GM23338 (cell line): Measurements from ENCODE around the gene CEBPZ. TPM values are rescaled to one million over a fixed set of nuclear protein-coding genes. Genes with fewer than 3 reads are reported as not detected.

Source experiments
- ATAC-seq: fragments of 200-7000 bp; cut with Tn5 transposase; 3 replicates; pipeline ENCODE4 v1.9.1; 2020
- DNase-seq: peaks from one replicate; pipeline ENCODE4 v3.0.0-alpha.2; 2015; ENCODE audit warnings: low spot score
- H2AFZ ChIP-seq: fragments of 200-600 bp; sonication (generic); 2 replicates; pipeline ENCODE4 v1.8.0; 2016; ENCODE audit warnings: antibody characterized with exemption, mild to moderate bottlenecking, moderate library complexity
- H3F3A ChIP-seq: fragments of 200-600 bp; sonication (generic); replicated peaks from 2 replicates; pipeline ENCODE4 v1.8.0; 2017; ENCODE audit warnings: antibody characterized with exemption, mixed run types, low read depth
- H3K27ac ChIP-seq: fragments of 200-600 bp; sonication (generic); 2 replicates; pipeline ENCODE4 v1.6.1; 2016; ENCODE audit warnings: low read depth
- H3K27me3 ChIP-seq: fragments of 200-600 bp; sonication (generic); 2 replicates; pipeline ENCODE4 v1.8.0; 2016; ENCODE audit warnings: mild to moderate bottlenecking, mixed run types, moderate library complexity; ENCODE audit not compliant: insufficient read depth
- H3K36me3 ChIP-seq: fragments of 200-600 bp; sonication (generic); 2 replicates; pipeline ENCODE4 v1.8.0; 2016; ENCODE audit warnings: mild to moderate bottlenecking; ENCODE audit not compliant: insufficient read depth
- H3K4me1 ChIP-seq: fragments of 200-600 bp; sonication (generic); 2 replicates; pipeline ENCODE4 v1.8.0; 2016; ENCODE audit warnings: mild to moderate bottlenecking, moderate library complexity; ENCODE audit not compliant: insufficient read depth
- H3K4me2 ChIP-seq: fragments of 200-600 bp; sonication (generic); 2 replicates; pipeline ENCODE4 v1.7.1; 2017; ENCODE audit warnings: mixed run types
- H3K4me3 ChIP-seq: fragments of 200-600 bp; sonication (generic); 2 replicates; pipeline ENCODE4 v1.6.1; 2016; ENCODE audit warnings: mixed run types
- H3K79me2 ChIP-seq: fragments of 200-600 bp; sonication (generic); replicated peaks from 2 replicates; pipeline ENCODE4 v1.8.0; 2017; ENCODE audit warnings: mild to moderate bottlenecking; ENCODE audit not compliant: insufficient read depth
- H3K9me2 ChIP-seq: fragments of 200-600 bp; sonication (generic); 2 replicates; pipeline ENCODE4 v1.8.0; 2017; ENCODE audit not compliant: insufficient read depth
- H4K20me1 ChIP-seq: fragments of 200-600 bp; sonication (generic); replicated peaks from 2 replicates; pipeline ENCODE4 v1.8.0; 2017; ENCODE audit warnings: mild to moderate bottlenecking; ENCODE audit not compliant: insufficient read depth
- H3K27ac Mint-ChIP-seq: 2 replicates; pipeline ENCODE4 v1.8.0; 2020; ENCODE audit warnings: inconsistent platforms, mild to moderate bottlenecking, moderate library complexity, mixed read lengths
- H3K27me3 Mint-ChIP-seq: 3 replicates; pipeline ENCODE4 v1.8.0; 2022; ENCODE audit warnings: low read depth, mild to moderate bottlenecking, moderate library complexity, mixed read lengths, inconsistent platforms; ENCODE audit not compliant: insufficient read depth, poor library complexity
- H3K36me3 Mint-ChIP-seq: 3 replicates; pipeline ENCODE4 v1.8.0; 2021; ENCODE audit warnings: low read depth, mild to moderate bottlenecking, inconsistent platforms, moderate library complexity, mixed read lengths
- H3K4me1 Mint-ChIP-seq: 3 replicates; pipeline ENCODE4 v1.8.0; 2020; ENCODE audit warnings: mild to moderate bottlenecking, inconsistent platforms, mixed read lengths
- H3K4me3 Mint-ChIP-seq: 3 replicates; pipeline ENCODE4 v1.8.0; 2021; ENCODE audit warnings: moderate library complexity, mild to moderate bottlenecking, inconsistent platforms, mixed read lengths
- H3K9me3 Mint-ChIP-seq: 3 replicates; pipeline ENCODE4 v1.8.0; 2020; ENCODE audit warnings: moderate library complexity, mild to moderate bottlenecking, inconsistent platforms, mixed read lengths
- CREB1 ChIP-seq: fragments of 250-450 bp; sonication (Bioruptor Pico); IDR thresholded peaks from 2 replicates; pipeline ENCODE4 v1.5.0; 2020; ENCODE audit warnings: low read depth, mild to moderate bottlenecking, moderate library complexity
- CTCF ChIP-seq, 2 experiments: fragments of 200-600 bp in 1 of 2; sonication (generic) in 1 of 2; conservative IDR thresholded peaks; 2 replicates each; pipeline versions ENCODE4 v1.5.1 to v1.6.1; 2016 to 2017; ENCODE audit warnings: antibody characterized with exemption in 2 of 2, low read depth in 2 of 2, mild to moderate bottlenecking in 2 of 2, moderate library complexity in 1 of 2
- ETS1 ChIP-seq: IDR thresholded peaks from 2 replicates; pipeline ENCODE4 v1.6.1; 2016; ENCODE audit warnings: antibody characterized with exemption
- EZH2 ChIP-seq: fragments of 200-600 bp; sonication (generic); IDR thresholded peaks from one replicate; pipeline ENCODE4 v1.8.0; 2017; ENCODE audit warnings: antibody characterized with exemption, mild to moderate bottlenecking, low read depth; ENCODE audit not compliant: unreplicated experiment
- EZH2phosphoT487 ChIP-seq: fragments of 200-600 bp; sonication (generic); IDR thresholded peaks from one replicate; pipeline ENCODE4 v1.8.1; 2018; ENCODE audit warnings: antibody characterized with exemption; ENCODE audit not compliant: unreplicated experiment
- JUNB ChIP-seq: IDR thresholded peaks from one replicate; pipeline ENCODE4 v1.6.1; 2016; ENCODE audit warnings: antibody characterized with exemption; ENCODE audit not compliant: unreplicated experiment
- NANOG ChIP-seq: IDR thresholded peaks from 2 replicates; pipeline ENCODE4 v1.6.1; 2016; ENCODE audit warnings: antibody characterized with exemption, borderline replicate concordance
- POLR2AphosphoS5 ChIP-seq: IDR thresholded peaks from 2 replicates; pipeline ENCODE4 v1.6.1; 2016; ENCODE audit warnings: antibody characterized with exemption, low read depth
- REST ChIP-seq: IDR thresholded peaks from one replicate; pipeline ENCODE4 v1.6.1; 2018; ENCODE audit warnings: antibody characterized with exemption; ENCODE audit not compliant: unreplicated experiment
- STAT1 ChIP-seq: IDR thresholded peaks from one replicate; pipeline ENCODE4 v1.6.1; 2016; ENCODE audit warnings: antibody characterized with exemption; ENCODE audit not compliant: unreplicated experiment
- ZNF114 ChIP-seq: fragments of 250-450 bp; sonication (Bioruptor Pico); IDR thresholded peaks from 2 replicates; pipeline ENCODE4 v1.5.0; 2020; ENCODE audit warnings: mild to moderate bottlenecking, moderate library complexity
- ZNF331 ChIP-seq: fragments of 250-450 bp; sonication (Bioruptor Pico); IDR thresholded peaks from 2 replicates; pipeline ENCODE4 v1.5.0; 2020; ENCODE audit warnings: low read depth, mild to moderate bottlenecking, moderate library complexity
- polyA plus RNA-seq: library from polyadenylated mRNA; unstranded; fragments of >200 nt; fragmentation: Nextera tagmentation; extraction: Ambion mirVana; gene quantifications from 2 replicates; pipeline ENCODE4 v1.2.1, GENCODE V29; 2016
- total RNA-seq: library from RNA; depleted of rRNA; stranded (reverse); fragments of >200 nt; shearing (Covaris generic); gene quantifications from 2 replicates; pipeline ENCODE4 v1.2.3, GENCODE V29; 2014
- TF ChIP-seq, protein P1 (sequence below): fragments of 250-450 bp; sonication (Bioruptor Pico); IDR thresholded peaks from 2 replicates; pipeline ENCODE4 v1.5.0; 2020; ENCODE audit warnings: mild to moderate bottlenecking, moderate library complexity

Gene CEBPZ
- total and polyA plus RNA-seq, 2 experiments from 2014 or later = 133 to 185 TPM

DNA sequence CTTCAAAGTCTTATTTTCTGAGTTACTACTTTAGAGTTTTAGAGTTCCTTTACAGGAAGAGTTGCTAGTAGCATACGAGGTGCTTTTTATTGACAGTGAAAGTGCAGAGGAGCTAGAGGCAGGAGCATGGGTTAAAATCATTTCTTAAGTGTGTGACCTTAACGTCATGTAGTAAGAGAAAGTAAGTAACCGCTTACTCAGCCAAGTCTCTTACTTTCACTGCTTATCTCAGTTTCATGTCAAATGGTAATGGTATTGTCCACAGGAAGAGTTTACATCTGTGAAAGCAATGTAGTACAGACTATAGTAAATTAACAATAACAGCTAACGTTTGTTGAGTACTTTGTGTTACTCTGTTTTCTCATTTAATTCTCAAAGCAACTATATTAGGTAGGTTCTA, 12.6 kb upstream of the CEBPZ start:
- peaks cover 6% of the 10 kb centered on the region; the same call in 1 of the 2 replicates for H3K79me2 ChIP-seq
- TF ChIP-seq ZNF331 (CRISPR knock-in tag) (no peak), EZH2 (no peak), CREB1 (CRISPR knock-in tag) (no peak), NANOG (no peak), ETS1 (no peak), REST (no peak), STAT1 (no peak), EZH2phosphoT487 (no peak), CTCF (conservative IDR thresholded peaks at IDR 0.05; ENCODE audit: low read depth in 2 of 2) (no peak), JUNB (no peak), POLR2AphosphoS5 (no peak), ZNF114 (CRISPR knock-in tag) (no peak)
- TF ChIP-seq, protein P1, sequence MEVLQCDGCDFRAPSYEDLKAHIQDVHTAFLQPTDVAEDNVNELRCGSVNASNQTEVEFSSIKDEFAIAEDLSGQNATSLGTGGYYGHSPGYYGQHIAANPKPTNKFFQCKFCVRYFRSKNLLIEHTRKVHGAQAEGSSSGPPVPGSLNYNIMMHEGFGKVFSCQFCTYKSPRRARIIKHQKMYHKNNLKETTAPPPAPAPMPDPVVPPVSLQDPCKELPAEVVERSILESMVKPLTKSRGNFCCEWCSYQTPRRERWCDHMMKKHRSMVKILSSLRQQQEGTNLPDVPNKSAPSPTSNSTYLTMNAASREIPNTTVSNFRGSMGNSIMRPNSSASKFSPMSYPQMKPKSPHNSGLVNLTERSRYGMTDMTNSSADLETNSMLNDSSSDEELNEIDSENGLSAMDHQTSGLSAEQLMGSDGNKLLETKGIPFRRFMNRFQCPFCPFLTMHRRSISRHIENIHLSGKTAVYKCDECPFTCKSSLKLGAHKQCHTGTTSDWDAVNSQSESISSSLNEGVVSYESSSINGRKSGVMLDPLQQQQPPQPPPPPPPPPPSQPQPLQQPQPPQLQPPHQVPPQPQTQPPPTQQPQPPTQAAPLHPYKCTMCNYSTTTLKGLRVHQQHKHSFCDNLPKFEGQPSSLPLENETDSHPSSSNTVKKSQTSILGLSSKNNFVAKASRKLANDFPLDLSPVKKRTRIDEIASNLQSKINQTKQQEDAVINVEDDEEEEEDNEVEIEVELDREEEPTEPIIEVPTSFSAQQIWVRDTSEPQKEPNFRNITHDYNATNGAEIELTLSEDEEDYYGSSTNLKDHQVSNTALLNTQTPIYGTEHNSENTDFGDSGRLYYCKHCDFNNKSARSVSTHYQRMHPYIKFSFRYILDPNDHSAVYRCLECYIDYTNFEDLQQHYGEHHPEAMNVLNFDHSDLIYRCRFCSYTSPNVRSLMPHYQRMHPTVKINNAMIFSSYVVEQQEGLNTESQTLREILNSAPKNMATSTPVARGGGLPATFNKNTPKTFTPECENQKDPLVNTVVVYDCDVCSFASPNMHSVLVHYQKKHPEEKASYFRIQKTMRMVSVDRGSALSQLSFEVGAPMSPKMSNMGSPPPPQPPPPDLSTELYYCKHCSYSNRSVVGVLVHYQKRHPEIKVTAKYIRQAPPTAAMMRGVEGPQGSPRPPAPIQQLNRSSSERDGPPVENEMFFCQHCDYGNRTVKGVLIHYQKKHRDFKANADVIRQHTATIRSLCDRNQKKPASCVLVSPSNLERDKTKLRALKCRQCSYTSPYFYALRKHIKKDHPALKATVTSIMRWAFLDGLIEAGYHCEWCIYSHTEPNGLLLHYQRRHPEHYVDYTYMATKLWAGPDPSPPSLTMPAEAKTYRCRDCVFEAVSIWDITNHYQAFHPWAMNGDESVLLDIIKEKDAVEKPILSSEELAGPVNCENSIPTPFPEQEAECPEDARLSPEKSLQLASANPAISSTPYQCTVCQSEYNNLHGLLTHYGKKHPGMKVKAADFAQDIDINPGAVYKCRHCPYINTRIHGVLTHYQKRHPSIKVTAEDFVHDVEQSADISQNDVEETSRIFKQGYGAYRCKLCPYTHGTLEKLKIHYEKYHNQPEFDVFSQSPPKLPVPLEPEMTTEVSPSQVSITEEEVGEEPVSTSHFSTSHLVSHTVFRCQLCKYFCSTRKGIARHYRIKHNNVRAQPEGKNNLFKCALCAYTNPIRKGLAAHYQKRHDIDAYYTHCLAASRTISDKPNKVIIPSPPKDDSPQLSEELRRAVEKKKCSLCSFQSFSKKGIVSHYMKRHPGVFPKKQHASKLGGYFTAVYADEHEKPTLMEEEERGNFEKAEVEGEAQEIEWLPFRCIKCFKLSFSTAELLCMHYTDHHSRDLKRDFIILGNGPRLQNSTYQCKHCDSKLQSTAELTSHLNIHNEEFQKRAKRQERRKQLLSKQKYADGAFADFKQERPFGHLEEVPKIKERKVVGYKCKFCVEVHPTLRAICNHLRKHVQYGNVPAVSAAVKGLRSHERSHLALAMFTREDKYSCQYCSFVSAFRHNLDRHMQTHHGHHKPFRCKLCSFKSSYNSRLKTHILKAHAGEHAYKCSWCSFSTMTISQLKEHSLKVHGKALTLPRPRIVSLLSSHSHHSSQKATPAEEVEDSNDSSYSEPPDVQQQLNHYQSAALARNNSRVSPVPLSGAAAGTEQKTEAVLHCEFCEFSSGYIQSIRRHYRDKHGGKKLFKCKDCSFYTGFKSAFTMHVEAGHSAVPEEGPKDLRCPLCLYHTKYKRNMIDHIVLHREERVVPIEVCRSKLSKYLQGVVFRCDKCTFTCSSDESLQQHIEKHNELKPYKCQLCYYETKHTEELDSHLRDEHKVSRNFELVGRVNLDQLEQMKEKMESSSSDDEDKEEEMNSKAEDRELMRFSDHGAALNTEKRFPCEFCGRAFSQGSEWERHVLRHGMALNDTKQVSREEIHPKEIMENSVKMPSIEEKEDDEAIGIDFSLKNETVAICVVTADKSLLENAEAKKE = no peak
- Mint-ChIP-seq H3K27me3 (peaks cover 2% of the 10 kb centered on the region), H3K4me1 (no peaks in the 10 kb centered on the region), H3K9me3 (no peaks in the 10 kb centered on the region), H3K36me3 (peaks cover 88% of the 10 kb centered on the region), H3K27ac (no peak overlapping the region), H3K4me3 (no peak overlapping the region)
- peaks cover 10% of the 10 kb centered on the region for H3F3A ChIP-seq
- no peak for DNase-seq
- no peak overlapping the region for H2AFZ ChIP-seq
- H3K9me2 ChIP-seq = no peaks in the 10 kb centered on the region
- peaks cover 4% of the 10 kb centered on the region; the same call in 1 of the 2 replicates for H4K20me1 ChIP-seq
- H3K4me1 ChIP-seq = no peaks in the 10 kb centered on the region
- peak overlapping the region; percentile 58; the same call in 1 of the 2 replicates for H3K27ac ChIP-seq
- no peaks in the 10 kb centered on the region for H3K27me3 ChIP-seq
- H3K36me3 ChIP-seq = peaks cover 87% of the 10 kb centered on the region
- no peak for ATAC-seq
- no peak overlapping the region for H3K4me3 ChIP-seq
- no peak overlapping the region for H3K4me2 ChIP-seq
